Esophagus squamous epithelium (tissue), 4 donors: ENCODE results near the gene CSMD2.

Experiments
- POLR2A ChIP-seq, 4 donors: fragments of 450-650 bp; IDR thresholded peaks; one replicate each; pipeline ENCODE4 v1.6.1; 2017; ENCODE audit warnings: antibody characterized with exemption in 4 of 4, mild to moderate bottlenecking in 4 of 4, moderate library complexity in 3 of 4
- TF ChIP-seq, protein P1 (sequence below), 6 experiments: fragments of 450-650 bp in 4 of 6; fragments of 200-600 bp in 2 of 6; sonication (generic) in 2 of 6; IDR thresholded peaks; one replicate each; pipeline ENCODE4 v1.5.1; 2016 to 2019; ENCODE audit warnings: antibody characterized with exemption in 6 of 6, mild to moderate bottlenecking in 4 of 6, moderate library complexity in 4 of 6

DNA sequence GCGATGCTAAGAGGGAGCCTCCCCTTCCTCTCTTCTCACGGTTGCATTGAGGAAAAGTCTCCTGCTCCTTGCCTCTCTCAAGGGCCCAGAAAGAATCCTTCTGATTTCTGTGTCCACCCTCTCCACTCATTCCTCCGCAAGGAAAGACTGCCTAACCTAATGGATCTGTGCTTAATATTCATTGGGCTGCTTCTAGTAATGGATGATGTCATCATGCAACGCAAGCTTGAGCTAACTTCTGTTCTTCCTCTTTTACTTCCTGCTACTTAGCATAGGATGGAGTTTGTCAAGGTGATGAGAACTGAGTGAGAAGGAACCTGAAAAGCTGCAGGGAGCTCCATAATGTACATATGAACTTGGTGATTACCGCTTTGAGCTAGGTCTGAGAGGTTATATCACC lies 336.4 kb downstream of the CSMD2 start:
- TF ChIP-seq, protein P1, sequence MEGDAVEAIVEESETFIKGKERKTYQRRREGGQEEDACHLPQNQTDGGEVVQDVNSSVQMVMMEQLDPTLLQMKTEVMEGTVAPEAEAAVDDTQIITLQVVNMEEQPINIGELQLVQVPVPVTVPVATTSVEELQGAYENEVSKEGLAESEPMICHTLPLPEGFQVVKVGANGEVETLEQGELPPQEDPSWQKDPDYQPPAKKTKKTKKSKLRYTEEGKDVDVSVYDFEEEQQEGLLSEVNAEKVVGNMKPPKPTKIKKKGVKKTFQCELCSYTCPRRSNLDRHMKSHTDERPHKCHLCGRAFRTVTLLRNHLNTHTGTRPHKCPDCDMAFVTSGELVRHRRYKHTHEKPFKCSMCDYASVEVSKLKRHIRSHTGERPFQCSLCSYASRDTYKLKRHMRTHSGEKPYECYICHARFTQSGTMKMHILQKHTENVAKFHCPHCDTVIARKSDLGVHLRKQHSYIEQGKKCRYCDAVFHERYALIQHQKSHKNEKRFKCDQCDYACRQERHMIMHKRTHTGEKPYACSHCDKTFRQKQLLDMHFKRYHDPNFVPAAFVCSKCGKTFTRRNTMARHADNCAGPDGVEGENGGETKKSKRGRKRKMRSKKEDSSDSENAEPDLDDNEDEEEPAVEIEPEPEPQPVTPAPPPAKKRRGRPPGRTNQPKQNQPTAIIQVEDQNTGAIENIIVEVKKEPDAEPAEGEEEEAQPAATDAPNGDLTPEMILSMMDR (IDR thresholded peaks at IDR 0.05), result no peak
- no peak for TF ChIP-seq POLR2A (IDR thresholded peaks at IDR 0.05)
